GM12878 (cell line): ENCODE data around the gene SLC27A5.

Experiments used
- CREB1 ChIP-seq: IDR thresholded peaks from 2 replicates; pipeline ENCODE4 v1.6.1; 2012; ENCODE audit warnings: low read depth, mild to moderate bottlenecking, inconsistent platforms
- MTA3 ChIP-seq: IDR thresholded peaks from 2 replicates; pipeline ENCODE4 v1.6.1; 2012; ENCODE audit warnings: low read length, inconsistent platforms, borderline replicate concordance
- POLR2A ChIP-seq: IDR thresholded peaks from 2 replicates; pipeline ENCODE4 v1.6.1; 2011; ENCODE audit warnings: low read depth, mild to moderate bottlenecking, low read length
- POLR2AphosphoS5 ChIP-seq: IDR thresholded peaks from 2 replicates; pipeline ENCODE4 v1.6.1; 2011; ENCODE audit warnings: mild to moderate bottlenecking, low read length, inconsistent platforms
- RCOR1 ChIP-seq: conservative IDR thresholded peaks from 2 replicates; pipeline ENCODE4 v1.6.1; 2012; ENCODE audit warnings: low read depth, low read length, improper control_type of control experiment
- SIN3A ChIP-seq: IDR thresholded peaks from 2 replicates; pipeline ENCODE4 v1.6.1; 2012; ENCODE audit warnings: low read depth, low read length, improper control_type of control experiment
- TCF12 ChIP-seq: IDR thresholded peaks from 2 replicates; pipeline ENCODE4 v1.6.1; 2011; ENCODE audit warnings: low read depth, mild to moderate bottlenecking, low read length
- YY1 ChIP-seq: IDR thresholded peaks from 2 replicates; pipeline ENCODE4 v1.6.1; 2011; ENCODE audit warnings: low read depth, mild to moderate bottlenecking, low read length
- ZSCAN29 ChIP-seq: fragments of 450-650 bp; IDR thresholded peaks from 2 replicates; pipeline ENCODE4 v1.6.1; 2017; ENCODE audit warnings: mild to moderate bottlenecking, moderate library complexity
- TF ChIP-seq, protein P1 (sequence below): IDR thresholded peaks from 2 replicates; pipeline ENCODE4 v1.6.1; 2012; ENCODE audit warnings: low read depth, low read length, improper control_type of control experiment
- TF ChIP-seq, protein P2 (sequence below), 3 experiments: IDR thresholded peaks in 2 of 3; conservative IDR thresholded peaks in 1 of 3; 2 replicates each; pipeline ENCODE4 v1.5.1; 2011; ENCODE audit warnings: low read depth in 3 of 3, low read length in 3 of 3, mild to moderate bottlenecking in 3 of 3, control low read depth in 2 of 3, moderate library complexity in 2 of 3, inconsistent platforms in 1 of 3, mixed read lengths in 1 of 3; ENCODE audit not compliant: control insufficient read depth in 2 of 3, insufficient read depth in 1 of 3; ENCODE audit errors: extremely low read depth in 1 of 3
- TF ChIP-seq, protein P3 (sequence below): IDR thresholded peaks from 2 replicates; pipeline ENCODE4 v1.6.1; 2012; ENCODE audit warnings: mild to moderate bottlenecking, low read depth, low read length

DNA sequence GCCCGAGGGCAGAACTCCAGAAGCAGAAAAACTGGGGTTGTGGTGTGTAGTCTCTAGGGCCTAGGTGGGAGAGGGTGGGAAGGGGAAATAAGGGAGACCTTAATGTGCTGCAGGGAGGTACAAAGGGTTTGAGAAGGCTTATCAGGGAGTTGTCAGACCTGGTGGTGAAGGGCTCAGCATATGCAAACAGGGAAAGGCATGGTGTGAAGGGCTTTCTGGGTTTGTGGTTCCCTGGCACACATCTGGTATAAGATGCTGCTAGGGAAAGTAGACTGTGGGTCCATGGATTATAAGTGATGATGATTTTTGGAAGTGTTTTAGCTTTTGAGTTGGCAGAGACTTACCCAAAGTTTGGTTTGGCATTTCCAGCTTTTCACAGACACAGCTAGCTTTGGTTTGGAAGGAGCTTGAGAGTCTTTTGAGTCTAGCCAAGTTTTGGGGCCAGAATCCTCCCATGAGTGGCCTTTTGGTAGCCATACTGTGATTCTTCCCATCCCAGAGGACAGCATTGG, 34.3 kb upstream of the SLC27A5 start:
- TF ChIP-seq POLR2AphosphoS5 (0 out of 2 replicates have a peak, but pooled peaks have one; percentile 50), ZSCAN29 (no peak), RCOR1 (no peak), POLR2A (peak; percentile 9; the same call in 1 of the 2 replicates), YY1 (no peak), MTA3 (no peak), SIN3A (no peak), TCF12 (no peak), CREB1 (no peak)
- TF ChIP-seq, protein P1, sequence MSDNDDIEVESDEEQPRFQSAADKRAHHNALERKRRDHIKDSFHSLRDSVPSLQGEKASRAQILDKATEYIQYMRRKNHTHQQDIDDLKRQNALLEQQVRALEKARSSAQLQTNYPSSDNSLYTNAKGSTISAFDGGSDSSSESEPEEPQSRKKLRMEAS = no peak
- TF ChIP-seq, protein P2, sequence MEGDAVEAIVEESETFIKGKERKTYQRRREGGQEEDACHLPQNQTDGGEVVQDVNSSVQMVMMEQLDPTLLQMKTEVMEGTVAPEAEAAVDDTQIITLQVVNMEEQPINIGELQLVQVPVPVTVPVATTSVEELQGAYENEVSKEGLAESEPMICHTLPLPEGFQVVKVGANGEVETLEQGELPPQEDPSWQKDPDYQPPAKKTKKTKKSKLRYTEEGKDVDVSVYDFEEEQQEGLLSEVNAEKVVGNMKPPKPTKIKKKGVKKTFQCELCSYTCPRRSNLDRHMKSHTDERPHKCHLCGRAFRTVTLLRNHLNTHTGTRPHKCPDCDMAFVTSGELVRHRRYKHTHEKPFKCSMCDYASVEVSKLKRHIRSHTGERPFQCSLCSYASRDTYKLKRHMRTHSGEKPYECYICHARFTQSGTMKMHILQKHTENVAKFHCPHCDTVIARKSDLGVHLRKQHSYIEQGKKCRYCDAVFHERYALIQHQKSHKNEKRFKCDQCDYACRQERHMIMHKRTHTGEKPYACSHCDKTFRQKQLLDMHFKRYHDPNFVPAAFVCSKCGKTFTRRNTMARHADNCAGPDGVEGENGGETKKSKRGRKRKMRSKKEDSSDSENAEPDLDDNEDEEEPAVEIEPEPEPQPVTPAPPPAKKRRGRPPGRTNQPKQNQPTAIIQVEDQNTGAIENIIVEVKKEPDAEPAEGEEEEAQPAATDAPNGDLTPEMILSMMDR (IDR thresholded peaks at IDR 0.05 in 2 of 3, conservative IDR thresholded peaks at IDR 0.05 in 1 of 3; ENCODE audit: control insufficient read depth in 2 of 3, extremely low read depth in 1 of 3, insufficient read depth in 1 of 3, low read depth in 3 of 3, low read length in 3 of 3) = no peak
- TF ChIP-seq, protein P3, sequence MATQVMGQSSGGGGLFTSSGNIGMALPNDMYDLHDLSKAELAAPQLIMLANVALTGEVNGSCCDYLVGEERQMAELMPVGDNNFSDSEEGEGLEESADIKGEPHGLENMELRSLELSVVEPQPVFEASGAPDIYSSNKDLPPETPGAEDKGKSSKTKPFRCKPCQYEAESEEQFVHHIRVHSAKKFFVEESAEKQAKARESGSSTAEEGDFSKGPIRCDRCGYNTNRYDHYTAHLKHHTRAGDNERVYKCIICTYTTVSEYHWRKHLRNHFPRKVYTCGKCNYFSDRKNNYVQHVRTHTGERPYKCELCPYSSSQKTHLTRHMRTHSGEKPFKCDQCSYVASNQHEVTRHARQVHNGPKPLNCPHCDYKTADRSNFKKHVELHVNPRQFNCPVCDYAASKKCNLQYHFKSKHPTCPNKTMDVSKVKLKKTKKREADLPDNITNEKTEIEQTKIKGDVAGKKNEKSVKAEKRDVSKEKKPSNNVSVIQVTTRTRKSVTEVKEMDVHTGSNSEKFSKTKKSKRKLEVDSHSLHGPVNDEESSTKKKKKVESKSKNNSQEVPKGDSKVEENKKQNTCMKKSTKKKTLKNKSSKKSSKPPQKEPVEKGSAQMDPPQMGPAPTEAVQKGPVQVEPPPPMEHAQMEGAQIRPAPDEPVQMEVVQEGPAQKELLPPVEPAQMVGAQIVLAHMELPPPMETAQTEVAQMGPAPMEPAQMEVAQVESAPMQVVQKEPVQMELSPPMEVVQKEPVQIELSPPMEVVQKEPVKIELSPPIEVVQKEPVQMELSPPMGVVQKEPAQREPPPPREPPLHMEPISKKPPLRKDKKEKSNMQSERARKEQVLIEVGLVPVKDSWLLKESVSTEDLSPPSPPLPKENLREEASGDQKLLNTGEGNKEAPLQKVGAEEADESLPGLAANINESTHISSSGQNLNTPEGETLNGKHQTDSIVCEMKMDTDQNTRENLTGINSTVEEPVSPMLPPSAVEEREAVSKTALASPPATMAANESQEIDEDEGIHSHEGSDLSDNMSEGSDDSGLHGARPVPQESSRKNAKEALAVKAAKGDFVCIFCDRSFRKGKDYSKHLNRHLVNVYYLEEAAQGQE = no peak
